Measurements from ENCODE around the gene BANK1.

GRCh38 chr4:102037566-102037965 is 247.0 kb downstream of the BANK1 start:
- TF ChIP-seq CTCF (tag by site-specific recombination; IDR thresholded peaks at IDR 0.05): no peak
- no peak for TF ChIP-seq ZNF133 (tag by site-specific recombination; IDR thresholded peaks at IDR 0.05)
- TF ChIP-seq ZNF621 (tag by site-specific recombination; IDR thresholded peaks at IDR 0.05): no peak
- no peak for TF ChIP-seq ZNF571 (tag by site-specific recombination; IDR thresholded peaks at IDR 0.05)
- no peak for TF ChIP-seq ZNF596 (tag by site-specific recombination; IDR thresholded peaks at IDR 0.05)
- TF ChIP-seq YY1 (tag by site-specific recombination; IDR thresholded peaks at IDR 0.05): no peak
- TF ChIP-seq, protein P1, sequence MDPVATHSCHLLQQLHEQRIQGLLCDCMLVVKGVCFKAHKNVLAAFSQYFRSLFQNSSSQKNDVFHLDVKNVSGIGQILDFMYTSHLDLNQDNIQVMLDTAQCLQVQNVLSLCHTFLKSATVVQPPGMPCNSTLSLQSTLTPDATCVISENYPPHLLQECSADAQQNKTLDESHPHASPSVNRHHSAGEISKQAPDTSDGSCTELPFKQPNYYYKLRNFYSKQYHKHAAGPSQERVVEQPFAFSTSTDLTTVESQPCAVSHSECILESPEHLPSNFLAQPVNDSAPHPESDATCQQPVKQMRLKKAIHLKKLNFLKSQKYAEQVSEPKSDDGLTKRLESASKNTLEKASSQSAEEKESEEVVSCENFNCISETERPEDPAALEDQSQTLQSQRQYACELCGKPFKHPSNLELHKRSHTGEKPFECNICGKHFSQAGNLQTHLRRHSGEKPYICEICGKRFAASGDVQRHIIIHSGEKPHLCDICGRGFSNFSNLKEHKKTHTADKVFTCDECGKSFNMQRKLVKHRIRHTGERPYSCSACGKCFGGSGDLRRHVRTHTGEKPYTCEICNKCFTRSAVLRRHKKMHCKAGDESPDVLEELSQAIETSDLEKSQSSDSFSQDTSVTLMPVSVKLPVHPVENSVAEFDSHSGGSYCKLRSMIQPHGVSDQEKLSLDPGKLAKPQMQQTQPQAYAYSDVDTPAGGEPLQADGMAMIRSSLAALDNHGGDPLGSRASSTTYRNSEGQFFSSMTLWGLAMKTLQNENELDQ (tag by site-specific recombination; IDR thresholded peaks at IDR 0.05; ENCODE audit: low read depth): no peak
- no peak for TF ChIP-seq ZNF704 (tag by site-specific recombination; IDR thresholded peaks at IDR 0.05)
- no peak for TF ChIP-seq ZNF140 (tag by site-specific recombination; IDR thresholded peaks at IDR 0.05)
- TF ChIP-seq ZNF138 (tag by site-specific recombination; IDR thresholded peaks at IDR 0.05; ENCODE audit: borderline replicate concordance): no peak
- TF ChIP-seq, protein P2, sequence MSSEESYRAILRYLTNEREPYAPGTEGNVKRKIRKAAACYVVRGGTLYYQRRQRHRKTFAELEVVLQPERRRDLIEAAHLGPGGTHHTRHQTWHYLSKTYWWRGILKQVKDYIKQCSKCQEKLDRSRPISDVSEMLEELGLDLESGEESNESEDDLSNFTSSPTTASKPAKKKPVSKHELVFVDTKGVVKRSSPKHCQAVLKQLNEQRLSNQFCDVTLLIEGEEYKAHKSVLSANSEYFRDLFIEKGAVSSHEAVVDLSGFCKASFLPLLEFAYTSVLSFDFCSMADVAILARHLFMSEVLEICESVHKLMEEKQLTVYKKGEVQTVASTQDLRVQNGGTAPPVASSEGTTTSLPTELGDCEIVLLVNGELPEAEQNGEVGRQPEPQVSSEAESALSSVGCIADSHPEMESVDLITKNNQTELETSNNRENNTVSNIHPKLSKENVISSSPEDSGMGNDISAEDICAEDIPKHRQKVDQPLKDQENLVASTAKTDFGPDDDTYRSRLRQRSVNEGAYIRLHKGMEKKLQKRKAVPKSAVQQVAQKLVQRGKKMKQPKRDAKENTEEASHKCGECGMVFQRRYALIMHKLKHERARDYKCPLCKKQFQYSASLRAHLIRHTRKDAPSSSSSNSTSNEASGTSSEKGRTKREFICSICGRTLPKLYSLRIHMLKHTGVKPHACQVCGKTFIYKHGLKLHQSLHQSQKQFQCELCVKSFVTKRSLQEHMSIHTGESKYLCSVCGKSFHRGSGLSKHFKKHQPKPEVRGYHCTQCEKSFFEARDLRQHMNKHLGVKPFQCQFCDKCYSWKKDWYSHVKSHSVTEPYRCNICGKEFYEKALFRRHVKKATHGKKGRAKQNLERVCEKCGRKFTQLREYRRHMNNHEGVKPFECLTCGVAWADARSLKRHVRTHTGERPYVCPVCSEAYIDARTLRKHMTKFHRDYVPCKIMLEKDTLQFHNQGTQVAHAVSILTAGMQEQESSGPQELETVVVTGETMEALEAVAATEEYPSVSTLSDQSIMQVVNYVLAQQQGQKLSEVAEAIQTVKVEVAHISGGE (tag by site-specific recombination; conservative IDR thresholded peaks at IDR 0.05; ENCODE audit: low read depth): no peak
- no peak for TF ChIP-seq ZBTB21 (tag by site-specific recombination; IDR thresholded peaks at IDR 0.05)

Measured in HEK293 (cell line).